Loucy (cell line): Measurements from ENCODE around the gene ARHGAP26.
A peak's percentile ranks its signal among the peaks of the same experiment; 100 is the strongest.

Experiments used
- H2AFZ ChIP-seq: fragments of 200-600 bp; sonication (generic); 2 replicates; pipeline ENCODE4 v1.6.0; 2016; ENCODE audit warnings: antibody characterized with exemption, mild to moderate bottlenecking, low read length, moderate library complexity
- H3F3A ChIP-seq: fragments of 200-600 bp; 2 replicates; pipeline ENCODE4 v1.6.0; 2016; ENCODE audit warnings: antibody characterized with exemption, low read depth, mild to moderate bottlenecking
- H3K27me3 ChIP-seq: fragments of 200-600 bp; sonication (generic); 2 replicates; pipeline ENCODE4 v1.6.1; 2014; ENCODE audit warnings: low read length, mild to moderate bottlenecking; ENCODE audit not compliant: insufficient read depth, poor library complexity, severe bottlenecking
- H3K36me3 ChIP-seq: fragments of 200-600 bp; sonication (generic); 2 replicates; pipeline ENCODE4 v1.6.1; 2016; ENCODE audit warnings: low read length; ENCODE audit not compliant: insufficient read depth
- H3K4me1 ChIP-seq: fragments of 200-600 bp; sonication (generic); 2 replicates; pipeline ENCODE4 v1.5.1; 2014; ENCODE audit warnings: low read length, mild to moderate bottlenecking; ENCODE audit not compliant: insufficient read depth, poor library complexity, severe bottlenecking
- H3K4me2 ChIP-seq: fragments of 200-600 bp; sonication (generic); 2 replicates; pipeline ENCODE4 v1.6.0; 2014; ENCODE audit warnings: antibody characterized with exemption, low read length, low read depth, mild to moderate bottlenecking; ENCODE audit not compliant: poor library complexity, severe bottlenecking
- H3K4me3 ChIP-seq: fragments of 200-600 bp; sonication (generic); 2 replicates; pipeline ENCODE4 v1.5.1; 2014; ENCODE audit warnings: low read length, mild to moderate bottlenecking, mixed read lengths; ENCODE audit not compliant: poor library complexity, severe bottlenecking
- H3K79me2 ChIP-seq: fragments of 200-600 bp; sonication (generic); 2 replicates; pipeline ENCODE4 v1.6.1; 2014; ENCODE audit warnings: low read length; ENCODE audit not compliant: insufficient read depth
- H3K9ac ChIP-seq: fragments of 200-600 bp; sonication (generic); 2 replicates; pipeline ENCODE4 v1.6.0; 2014; ENCODE audit warnings: mild to moderate bottlenecking, low read depth, low read length, moderate library complexity; ENCODE audit not compliant: poor library complexity, severe bottlenecking
- H3K9me2 ChIP-seq: fragments of 200-600 bp; sonication (generic); replicated peaks from 2 replicates; pipeline ENCODE4 v1.6.1; 2016; ENCODE audit warnings: low read depth, low read length, mixed read lengths
- H3K9me3 ChIP-seq: fragments of 200-600 bp; sonication (generic); 2 replicates; pipeline ENCODE4 v1.6.1; 2014; ENCODE audit warnings: mild to moderate bottlenecking, antibody characterized with exemption, low read length, low read depth; ENCODE audit not compliant: insufficient read depth
- H4K20me1 ChIP-seq: fragments of 200-600 bp; sonication (generic); 2 replicates; pipeline ENCODE4 v1.6.0; 2014; ENCODE audit warnings: antibody characterized with exemption, low read length, mild to moderate bottlenecking; ENCODE audit not compliant: insufficient read depth, poor library complexity, severe bottlenecking
- EZH2phosphoT487 ChIP-seq: fragments of 200-600 bp; IDR thresholded peaks from 2 replicates; pipeline ENCODE4 v1.6.1; 2018; ENCODE audit warnings: antibody characterized with exemption, mild to moderate bottlenecking, moderate library complexity, borderline replicate concordance
- TF ChIP-seq, protein P1 (sequence below): fragments of 200-600 bp; sonication (generic); conservative IDR thresholded peaks from 2 replicates; pipeline ENCODE4 v1.5.1; 2014; ENCODE audit warnings: mild to moderate bottlenecking, antibody characterized with exemption, low read length

ARHGAP26 gene

GRCh38 chr5:143026380-143026779, 256.2 kb downstream of the ARHGAP26 start:
- no peaks in the 10 kb centered on the region for H3K79me2 ChIP-seq
- H3K4me1 ChIP-seq: peaks cover 20% of the 10 kb centered on the region
- no peaks in the 10 kb centered on the region for H3K9me3 ChIP-seq
- no peak overlapping the region for H3K9ac ChIP-seq
- H3K4me3 ChIP-seq: no peak overlapping the region
- no peak overlapping the region for H3K4me2 ChIP-seq
- TF ChIP-seq, protein P1, sequence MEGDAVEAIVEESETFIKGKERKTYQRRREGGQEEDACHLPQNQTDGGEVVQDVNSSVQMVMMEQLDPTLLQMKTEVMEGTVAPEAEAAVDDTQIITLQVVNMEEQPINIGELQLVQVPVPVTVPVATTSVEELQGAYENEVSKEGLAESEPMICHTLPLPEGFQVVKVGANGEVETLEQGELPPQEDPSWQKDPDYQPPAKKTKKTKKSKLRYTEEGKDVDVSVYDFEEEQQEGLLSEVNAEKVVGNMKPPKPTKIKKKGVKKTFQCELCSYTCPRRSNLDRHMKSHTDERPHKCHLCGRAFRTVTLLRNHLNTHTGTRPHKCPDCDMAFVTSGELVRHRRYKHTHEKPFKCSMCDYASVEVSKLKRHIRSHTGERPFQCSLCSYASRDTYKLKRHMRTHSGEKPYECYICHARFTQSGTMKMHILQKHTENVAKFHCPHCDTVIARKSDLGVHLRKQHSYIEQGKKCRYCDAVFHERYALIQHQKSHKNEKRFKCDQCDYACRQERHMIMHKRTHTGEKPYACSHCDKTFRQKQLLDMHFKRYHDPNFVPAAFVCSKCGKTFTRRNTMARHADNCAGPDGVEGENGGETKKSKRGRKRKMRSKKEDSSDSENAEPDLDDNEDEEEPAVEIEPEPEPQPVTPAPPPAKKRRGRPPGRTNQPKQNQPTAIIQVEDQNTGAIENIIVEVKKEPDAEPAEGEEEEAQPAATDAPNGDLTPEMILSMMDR: no peak
- no peak for TF ChIP-seq EZH2phosphoT487
- H3K36me3 ChIP-seq: no peaks in the 10 kb centered on the region
- no peaks in the 10 kb centered on the region for H3K9me2 ChIP-seq
- no peaks in the 10 kb centered on the region for H3K27me3 ChIP-seq
- H3F3A ChIP-seq: no peaks in the 10 kb centered on the region
- H2AFZ ChIP-seq: no peak overlapping the region
- no peaks in the 10 kb centered on the region for H4K20me1 ChIP-seq

DNA sequence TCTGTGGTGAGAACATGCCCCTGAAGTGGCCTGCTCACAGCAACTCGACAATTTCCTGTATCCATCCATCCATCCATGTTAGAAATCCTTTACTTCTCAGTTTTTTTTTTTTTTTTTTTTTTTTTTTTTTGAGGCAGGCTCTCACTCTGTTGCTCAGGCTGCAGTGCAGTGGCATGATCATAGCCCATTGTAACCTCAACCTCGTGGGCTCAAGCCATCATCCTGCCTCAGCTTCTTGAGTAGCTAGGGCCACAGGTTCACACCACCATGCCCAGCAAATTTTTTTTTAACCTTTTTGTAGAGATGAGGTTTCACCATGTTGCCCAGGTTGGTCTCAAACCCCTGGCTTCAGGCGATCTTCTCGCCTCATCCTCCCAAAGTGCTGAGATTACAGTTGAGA, 259.1 kb downstream of the ARHGAP26 start:
- H3K36me3 ChIP-seq: no peaks in the 10 kb centered on the region
- no peaks in the 10 kb centered on the region for H3K79me2 ChIP-seq
- no peaks in the 10 kb centered on the region for H4K20me1 ChIP-seq
- H3K4me2 ChIP-seq: no peak overlapping the region
- H3K9ac ChIP-seq: no peak overlapping the region
- H3F3A ChIP-seq: no peaks in the 10 kb centered on the region
- TF ChIP-seq, protein P1: no peak
- no peak for TF ChIP-seq EZH2phosphoT487
- H3K9me3 ChIP-seq: no peaks in the 10 kb centered on the region
- no peaks in the 10 kb centered on the region for H3K9me2 ChIP-seq
- no peak overlapping the region for H2AFZ ChIP-seq
- peaks cover 24% of the 10 kb centered on the region for H3K4me1 ChIP-seq
- H3K4me3 ChIP-seq: no peak overlapping the region
- H3K27me3 ChIP-seq: no peaks in the 10 kb centered on the region

- H3K79me2 ChIP-seq: no peaks in the 10 kb centered on the region
- peak overlapping the region; percentile 41 for H3K9ac ChIP-seq
- no peaks in the 10 kb centered on the region for H3F3A ChIP-seq
- H3K4me3 ChIP-seq: peak overlapping the region; percentile 38
- H3K36me3 ChIP-seq: no peaks in the 10 kb centered on the region
- H3K9me3 ChIP-seq: no peaks in the 10 kb centered on the region
- H4K20me1 ChIP-seq: no peaks in the 10 kb centered on the region
- no peak for TF ChIP-seq EZH2phosphoT487
- TF ChIP-seq, protein P1: peak; percentile 32
- no peak overlapping the region for H2AFZ ChIP-seq
- peaks cover 24% of the 10 kb centered on the region for H3K4me1 ChIP-seq
- no peaks in the 10 kb centered on the region for H3K27me3 ChIP-seq
- peak overlapping the region; percentile 59 for H3K4me2 ChIP-seq
- H3K9me2 ChIP-seq: no peaks in the 10 kb centered on the region
Measured at GRCh38 chr5:143030349-143030748, 260.2 kb downstream of the ARHGAP26 start.
